ENCODE measurements around the gene APP.

Gene APP

DNA sequence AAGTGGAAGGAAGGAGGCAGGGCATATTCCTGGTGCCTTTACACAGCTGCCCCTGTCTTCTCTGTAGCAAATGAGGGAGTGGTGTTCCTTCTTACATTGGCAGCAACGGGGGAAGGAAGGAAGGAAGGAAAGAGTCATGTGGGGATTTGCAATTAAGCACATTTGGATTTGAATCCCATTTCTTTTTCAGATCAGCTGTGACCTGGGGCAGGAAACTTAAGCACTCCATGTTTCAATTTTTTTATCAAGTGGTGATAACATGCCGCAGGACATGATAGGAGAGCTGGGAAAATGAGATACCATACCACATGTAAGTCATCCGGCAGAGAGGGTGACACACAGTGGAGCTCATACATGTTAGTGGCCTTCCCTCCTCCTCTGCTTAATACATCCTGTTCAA lies 186.8 kb downstream of the APP start:
- TF ChIP-seq POLR2A (IDR thresholded peaks at IDR 0.05; ENCODE audit: low read depth, low read length), result no peak
- TF ChIP-seq POLR2AphosphoS5 (IDR thresholded peaks at IDR 0.05; ENCODE audit: low read depth, low read length), result no peak
- no peak for TF ChIP-seq TAF1 (IDR thresholded peaks at IDR 0.05; ENCODE audit: borderline replicate concordance, low read depth, low read length)
- FAIRE-seq (no peak), DNase-seq (ENCODE audit: insufficient read length) (no peak)

DNA sequence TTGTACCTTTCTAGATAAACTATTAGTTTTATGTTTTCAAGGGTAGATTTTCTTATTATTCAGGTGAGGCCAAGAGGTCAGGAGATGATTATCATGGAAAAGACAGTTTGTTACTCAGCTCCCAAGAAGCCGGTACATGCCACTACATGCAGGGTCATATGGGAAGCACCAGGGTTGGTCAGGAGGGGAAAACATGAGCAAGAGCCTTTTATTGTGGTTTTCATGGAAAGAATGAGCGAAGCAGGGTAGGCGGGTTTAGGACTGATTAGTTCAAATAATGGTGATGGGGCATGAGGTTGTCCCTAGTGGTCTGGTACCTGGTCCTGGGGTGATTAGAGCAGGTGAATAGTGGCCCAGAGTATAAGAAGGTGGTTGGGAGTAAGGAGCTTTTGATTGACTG lies 189.9 kb downstream of the APP start:
- FAIRE-seq (no peak), DNase-seq (ENCODE audit: insufficient read length) (no peak)
- TF ChIP-seq POLR2A (IDR thresholded peaks at IDR 0.05; ENCODE audit: low read depth, low read length) (no peak), TAF1 (IDR thresholded peaks at IDR 0.05; ENCODE audit: borderline replicate concordance, low read depth, low read length) (no peak), POLR2AphosphoS5 (IDR thresholded peaks at IDR 0.05; ENCODE audit: low read depth, low read length) (no peak)

DNA sequence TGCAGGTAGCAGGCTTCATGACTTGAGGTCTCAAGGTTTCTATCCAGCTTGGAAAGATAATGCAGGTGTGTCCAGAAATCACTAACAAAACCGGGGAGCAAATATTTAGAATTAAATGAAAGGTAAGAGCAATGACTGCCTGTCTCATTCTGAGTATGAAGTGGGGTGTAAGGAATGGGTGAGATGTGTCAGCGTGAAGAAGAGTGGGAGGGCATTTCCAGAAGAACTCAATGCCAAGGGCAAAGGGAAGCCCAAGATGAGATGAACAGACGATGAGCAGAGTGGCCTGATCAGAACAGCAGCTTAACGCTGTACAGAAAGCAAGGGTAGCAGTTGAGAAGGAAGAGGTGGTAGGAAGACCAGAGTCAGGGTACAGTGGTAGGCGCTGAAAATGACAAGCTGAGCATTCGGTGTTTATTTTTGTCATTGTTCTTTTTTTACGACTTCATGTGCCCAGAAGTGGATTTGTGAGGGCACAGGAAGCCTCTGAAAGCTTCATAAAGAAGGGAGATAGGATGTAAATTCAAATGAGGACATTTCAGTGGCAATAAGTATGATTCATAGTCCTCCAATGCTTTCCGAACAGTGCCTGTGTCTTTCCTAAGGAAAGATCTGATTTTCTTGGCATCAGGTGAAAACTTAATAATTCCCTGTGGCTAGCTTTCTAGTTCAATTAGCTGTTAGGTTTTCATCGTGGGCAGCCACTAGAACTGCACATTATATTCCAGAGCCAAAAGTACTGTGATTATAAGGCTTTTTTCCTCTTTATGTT lies 190.5 kb downstream of the APP start:
- DNase-seq (ENCODE audit: insufficient read length), result no peak
- no peak for FAIRE-seq
- no peak for TF ChIP-seq TAF1 (IDR thresholded peaks at IDR 0.05; ENCODE audit: borderline replicate concordance, low read depth, low read length)
- TF ChIP-seq POLR2A (IDR thresholded peaks at IDR 0.05; ENCODE audit: low read depth, low read length), result no peak
- no peak for TF ChIP-seq POLR2AphosphoS5 (IDR thresholded peaks at IDR 0.05; ENCODE audit: low read depth, low read length)

DNA sequence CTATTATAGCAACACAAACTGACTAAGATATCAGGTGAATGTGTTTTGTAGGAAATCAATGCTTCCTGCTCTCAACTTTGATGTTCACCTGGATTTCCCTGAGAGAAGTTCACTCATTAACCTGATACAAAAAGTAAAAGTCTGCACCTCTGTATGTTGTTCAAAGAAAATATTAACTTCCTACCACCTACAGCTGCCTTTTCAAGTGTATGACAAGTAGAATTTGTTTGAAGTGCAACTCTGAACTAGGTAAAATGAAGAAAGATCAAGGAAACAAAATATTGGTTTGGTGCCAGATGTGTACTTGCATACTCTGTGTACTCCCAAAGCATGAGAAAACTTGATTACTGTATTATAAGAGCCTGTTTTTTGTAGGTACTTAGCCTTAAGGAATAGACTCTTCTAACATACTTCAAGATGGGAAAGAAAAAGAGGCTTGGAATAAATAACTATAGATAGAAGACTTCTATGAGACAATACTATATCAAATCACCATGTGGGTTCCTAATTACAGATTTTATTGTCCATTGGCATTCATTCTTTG lies 193.4 kb downstream of the APP start:
- no peak for TF ChIP-seq POLR2A (IDR thresholded peaks at IDR 0.05; ENCODE audit: low read depth, low read length)
- no peak for TF ChIP-seq POLR2AphosphoS5 (IDR thresholded peaks at IDR 0.05; ENCODE audit: low read depth, low read length)
- TF ChIP-seq TAF1 (IDR thresholded peaks at IDR 0.05; ENCODE audit: borderline replicate concordance, low read depth, low read length), result no peak
- FAIRE-seq (no peak), DNase-seq (ENCODE audit: insufficient read length) (no peak)

DNA sequence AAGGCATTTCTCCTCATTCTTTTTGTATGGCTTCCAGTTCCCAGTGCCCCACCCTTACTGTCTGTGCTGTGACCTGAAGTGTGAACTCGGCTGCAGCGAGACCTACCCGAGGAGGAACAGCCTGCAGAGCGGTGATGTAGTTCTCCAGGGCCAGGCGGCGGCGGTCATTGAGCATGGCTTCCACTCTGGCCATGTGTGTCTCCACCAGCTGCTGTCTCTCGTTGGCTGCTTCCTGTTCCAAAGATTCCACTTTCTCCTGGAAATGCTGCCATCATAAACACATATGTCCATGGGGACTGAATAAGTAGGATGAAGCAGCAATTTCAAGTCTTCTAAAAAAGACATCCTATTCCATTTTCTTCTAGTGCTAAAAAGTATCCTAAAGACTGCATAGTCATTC lies 195.6 kb downstream of the APP start:
- FAIRE-seq (no peak), DNase-seq (ENCODE audit: insufficient read length) (no peak)
- no peak for TF ChIP-seq POLR2A (IDR thresholded peaks at IDR 0.05; ENCODE audit: low read depth, low read length)
- no peak for TF ChIP-seq TAF1 (IDR thresholded peaks at IDR 0.05; ENCODE audit: borderline replicate concordance, low read depth, low read length)
- no peak for TF ChIP-seq POLR2AphosphoS5 (IDR thresholded peaks at IDR 0.05; ENCODE audit: low read depth, low read length)

DNA sequence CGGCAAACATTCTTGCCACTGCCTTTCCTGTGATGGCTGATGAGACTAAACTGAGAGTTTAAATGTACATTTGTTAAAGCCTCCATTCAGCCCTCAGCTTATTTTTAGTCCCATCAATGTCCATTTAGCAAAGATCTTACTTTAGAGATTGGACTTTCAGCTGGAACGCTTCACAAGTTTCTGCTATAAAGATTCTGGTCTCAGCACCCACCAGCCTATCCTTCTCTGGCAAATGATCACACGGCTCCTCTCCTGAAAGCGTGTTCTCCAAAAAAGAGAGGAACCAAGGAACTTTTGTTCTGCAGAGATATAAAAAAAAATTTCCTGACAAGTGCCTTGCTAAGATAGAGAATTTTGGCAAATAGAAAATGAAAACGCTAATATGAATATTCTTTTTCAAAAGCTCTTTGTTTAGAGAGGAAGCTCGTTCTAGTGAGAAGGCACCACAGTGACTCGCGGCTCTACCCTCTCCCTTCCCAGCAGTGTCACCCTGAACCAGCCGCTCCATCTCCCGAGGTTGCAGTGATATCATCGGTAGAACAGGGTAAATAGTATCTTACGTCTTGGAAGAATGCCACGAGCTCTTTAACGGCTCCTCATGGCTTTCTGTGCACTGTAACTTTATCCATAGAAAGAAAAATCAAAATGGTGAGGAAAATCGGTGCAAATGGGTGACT lies 200.2 kb downstream of the APP start:
- no peak for FAIRE-seq
- DNase-seq (ENCODE audit: insufficient read length), result no peak
- TF ChIP-seq POLR2AphosphoS5 (IDR thresholded peaks at IDR 0.05; ENCODE audit: low read depth, low read length), result no peak
- TF ChIP-seq TAF1 (IDR thresholded peaks at IDR 0.05; ENCODE audit: borderline replicate concordance, low read depth, low read length), result no peak
- no peak for TF ChIP-seq POLR2A (IDR thresholded peaks at IDR 0.05; ENCODE audit: low read depth, low read length)

DNA sequence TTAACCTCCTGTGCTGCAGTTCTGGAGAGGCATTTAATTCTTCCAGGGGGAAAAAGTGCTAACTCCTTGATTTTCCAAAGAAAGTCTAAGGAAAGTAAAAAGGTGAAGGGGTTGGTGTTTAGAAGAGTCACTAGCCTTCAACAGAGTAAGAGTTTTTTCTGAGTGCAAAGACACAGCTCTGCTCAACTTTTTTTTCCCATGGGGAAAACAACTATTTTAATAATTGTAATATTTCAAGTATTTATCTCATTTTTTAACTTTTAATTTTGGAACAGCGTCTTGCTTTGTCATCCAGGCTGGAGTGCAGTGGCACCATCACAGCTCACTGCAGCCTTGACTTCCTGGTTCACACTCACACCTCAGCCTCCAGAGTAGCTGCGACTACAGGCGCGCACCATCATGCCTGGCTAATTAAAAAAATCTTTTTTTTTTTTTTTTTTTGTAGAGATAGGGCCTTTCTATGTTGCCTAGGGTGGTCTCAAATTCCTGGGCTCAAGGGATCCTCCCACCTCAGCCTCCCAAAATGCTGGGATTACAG lies 202.6 kb downstream of the APP start:
- no peak for FAIRE-seq
- TF ChIP-seq POLR2A (IDR thresholded peaks at IDR 0.05; ENCODE audit: low read depth, low read length) (no peak), TAF1 (IDR thresholded peaks at IDR 0.05; ENCODE audit: borderline replicate concordance, low read depth, low read length) (no peak), POLR2AphosphoS5 (IDR thresholded peaks at IDR 0.05; ENCODE audit: low read depth, low read length) (no peak)
- no peak for DNase-seq (ENCODE audit: insufficient read length)

DNA sequence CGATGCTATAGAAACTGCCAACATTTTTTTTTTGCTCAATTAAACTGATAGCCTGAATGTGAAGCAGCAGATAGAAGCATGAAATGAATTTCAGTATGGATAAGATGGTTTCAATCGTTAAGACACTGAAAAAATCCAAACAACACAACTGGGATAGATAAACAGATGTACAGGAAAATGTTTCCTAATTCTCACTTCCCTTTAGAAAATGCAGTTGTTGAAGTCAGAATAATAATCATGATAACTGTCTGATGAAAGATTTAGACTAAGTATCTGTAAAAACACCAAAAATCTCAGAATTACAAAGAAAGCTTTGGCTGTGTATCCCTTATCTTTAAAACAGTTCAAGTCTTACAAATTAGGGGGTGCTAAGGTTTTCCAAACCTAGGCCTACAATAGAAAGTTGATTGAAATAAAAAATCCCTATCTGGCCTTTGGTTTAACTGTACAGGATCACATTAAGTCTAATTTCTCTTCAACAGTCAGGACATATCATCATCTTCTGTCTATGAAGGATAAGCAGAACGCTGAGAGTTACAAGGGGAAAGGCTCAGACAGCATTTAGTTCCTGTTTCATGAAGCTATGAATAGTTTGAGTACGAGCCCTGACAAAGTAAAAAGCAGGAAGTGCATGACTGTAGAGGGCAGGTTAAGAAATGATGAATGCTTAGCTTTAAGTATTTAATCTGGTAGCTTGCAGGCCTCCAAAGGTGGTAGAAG lies 203.2 kb downstream of the APP start:
- no peak for DNase-seq (ENCODE audit: insufficient read length)
- TF ChIP-seq POLR2AphosphoS5 (IDR thresholded peaks at IDR 0.05; ENCODE audit: low read depth, low read length) (no peak), TAF1 (IDR thresholded peaks at IDR 0.05; ENCODE audit: borderline replicate concordance, low read depth, low read length) (no peak), POLR2A (IDR thresholded peaks at IDR 0.05; ENCODE audit: low read depth, low read length) (no peak)
- FAIRE-seq, result peak; percentile 91

DNA sequence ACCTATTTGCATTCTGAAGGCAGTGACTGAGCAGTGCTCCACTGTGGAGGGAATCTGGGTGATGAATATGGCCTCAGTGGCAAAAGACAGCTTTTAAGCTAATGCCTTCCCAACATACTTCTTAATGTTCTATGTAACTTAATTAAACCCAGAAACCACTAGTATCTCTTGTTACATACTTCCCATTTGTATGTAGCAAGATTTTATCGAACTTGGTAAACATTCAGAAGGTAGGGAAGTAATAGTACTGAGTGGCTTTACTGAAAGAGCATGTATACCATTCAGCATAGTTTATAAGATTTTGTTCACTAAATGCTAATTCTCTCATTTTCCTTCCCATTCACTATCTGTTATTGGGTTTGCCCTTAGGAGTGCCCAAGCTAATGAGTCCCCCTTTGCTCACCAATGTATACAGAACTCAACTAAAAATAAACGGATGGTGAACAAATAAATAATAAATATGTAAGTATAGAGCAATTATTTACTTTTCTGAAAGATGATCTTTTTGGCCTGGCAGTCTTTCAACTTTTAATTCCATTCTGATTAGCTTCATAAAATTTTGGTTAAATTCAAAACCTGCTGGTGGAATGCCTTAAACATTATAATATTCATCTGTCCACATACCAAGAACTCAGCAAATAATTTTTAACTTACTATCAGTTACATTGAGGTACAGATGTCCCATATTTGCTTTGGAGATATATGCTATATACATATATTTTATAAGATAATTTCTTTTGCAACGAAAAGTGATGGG lies 204.4 kb downstream of the APP start:
- FAIRE-seq (no peak), DNase-seq (ENCODE audit: insufficient read length) (no peak)
- no peak for TF ChIP-seq TAF1 (IDR thresholded peaks at IDR 0.05; ENCODE audit: borderline replicate concordance, low read depth, low read length)
- TF ChIP-seq POLR2A (IDR thresholded peaks at IDR 0.05; ENCODE audit: low read depth, low read length), result no peak
- TF ChIP-seq POLR2AphosphoS5 (IDR thresholded peaks at IDR 0.05; ENCODE audit: low read depth, low read length), result no peak

DNA sequence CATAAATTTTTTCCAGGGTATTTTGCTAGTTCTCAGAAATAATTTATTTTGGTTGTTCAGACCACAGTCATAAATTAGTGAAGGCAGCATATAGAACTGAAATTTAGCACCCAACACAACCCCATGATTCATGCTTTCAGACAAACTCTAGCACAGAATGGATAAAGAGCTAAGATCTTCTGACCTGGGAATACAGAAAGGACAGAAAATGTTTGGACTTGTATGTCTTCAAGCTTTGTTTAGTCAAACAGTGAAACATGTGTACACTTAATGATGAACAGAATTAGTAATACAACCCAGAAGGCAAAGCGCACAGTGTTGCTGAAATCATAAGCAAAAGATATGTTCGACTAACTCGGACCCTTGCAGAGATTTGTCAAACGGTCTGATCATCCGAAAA lies 205.6 kb downstream of the APP start:
- FAIRE-seq, result no peak
- TF ChIP-seq POLR2A (IDR thresholded peaks at IDR 0.05; ENCODE audit: low read depth, low read length) (no peak), TAF1 (IDR thresholded peaks at IDR 0.05; ENCODE audit: borderline replicate concordance, low read depth, low read length) (no peak), POLR2AphosphoS5 (IDR thresholded peaks at IDR 0.05; ENCODE audit: low read depth, low read length) (no peak)
- DNase-seq (ENCODE audit: insufficient read length), result no peak
